ENCODE results near the gene ACTN1.

The ACTN1 gene

GRCh38 chr14:68970736-68971135 is 8.4 kb downstream of the ACTN1 start:
- ChIA-PET CTCF (no interaction called here), POLR2A (no interaction called here)
- TF ChIP-seq SP1 (IDR thresholded peaks at IDR 0.05): no peak
- TF ChIP-seq ELF4 (IDR thresholded peaks at IDR 0.05): no peak
- no peak for TF ChIP-seq HDGF (IDR thresholded peaks at IDR 0.05; ENCODE audit: borderline replicate concordance)
- DNase-seq (ENCODE audit: extremely low spot score): no peak

DNA sequence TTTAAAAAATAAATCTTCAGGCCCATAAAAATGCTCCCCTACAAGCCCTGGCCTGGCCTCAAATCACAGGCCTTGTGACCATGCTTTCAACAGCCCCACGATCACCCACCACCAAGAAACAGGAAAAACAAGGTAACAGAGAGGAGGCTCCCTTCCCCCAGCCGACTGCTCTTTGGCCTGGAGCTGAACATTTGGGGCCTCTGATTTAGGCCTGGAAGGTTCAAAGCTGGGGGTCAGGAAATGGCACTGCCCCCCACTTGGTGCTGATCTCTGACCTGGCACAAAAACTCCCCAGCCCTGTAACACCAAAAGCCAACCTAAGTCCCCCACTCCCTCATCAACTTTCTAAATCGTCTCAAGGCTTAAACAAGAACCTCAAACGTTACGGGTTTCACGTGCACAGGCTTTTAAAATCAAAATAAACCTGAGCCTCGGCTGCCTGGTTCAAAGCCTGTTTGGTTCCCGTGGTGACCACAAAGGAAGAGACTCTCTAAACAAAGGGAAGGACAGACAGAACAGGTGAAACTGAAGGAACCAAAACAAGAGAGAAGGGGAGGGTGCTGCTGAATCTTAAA is 9.0 kb downstream of the ACTN1 start:
- TF ChIP-seq SUZ12 (IDR thresholded peaks at IDR 0.05) (no peak), PKNOX1 (IDR thresholded peaks at IDR 0.05) (no peak), TARDBP (IDR thresholded peaks at IDR 0.05) (no peak), LEF1 (IDR thresholded peaks at IDR 0.05; ENCODE audit: borderline replicate concordance) (no peak), BHLHE40 (IDR thresholded peaks at IDR 0.05; ENCODE audit: borderline replicate concordance) (no peak), FOXM1 (IDR thresholded peaks at IDR 0.05; ENCODE audit: borderline replicate concordance) (no peak)
- ChIA-PET POLR2A (no interaction called here), CTCF (no interaction called here)
- no peak for DNase-seq (ENCODE audit: extremely low spot score)

DNA sequence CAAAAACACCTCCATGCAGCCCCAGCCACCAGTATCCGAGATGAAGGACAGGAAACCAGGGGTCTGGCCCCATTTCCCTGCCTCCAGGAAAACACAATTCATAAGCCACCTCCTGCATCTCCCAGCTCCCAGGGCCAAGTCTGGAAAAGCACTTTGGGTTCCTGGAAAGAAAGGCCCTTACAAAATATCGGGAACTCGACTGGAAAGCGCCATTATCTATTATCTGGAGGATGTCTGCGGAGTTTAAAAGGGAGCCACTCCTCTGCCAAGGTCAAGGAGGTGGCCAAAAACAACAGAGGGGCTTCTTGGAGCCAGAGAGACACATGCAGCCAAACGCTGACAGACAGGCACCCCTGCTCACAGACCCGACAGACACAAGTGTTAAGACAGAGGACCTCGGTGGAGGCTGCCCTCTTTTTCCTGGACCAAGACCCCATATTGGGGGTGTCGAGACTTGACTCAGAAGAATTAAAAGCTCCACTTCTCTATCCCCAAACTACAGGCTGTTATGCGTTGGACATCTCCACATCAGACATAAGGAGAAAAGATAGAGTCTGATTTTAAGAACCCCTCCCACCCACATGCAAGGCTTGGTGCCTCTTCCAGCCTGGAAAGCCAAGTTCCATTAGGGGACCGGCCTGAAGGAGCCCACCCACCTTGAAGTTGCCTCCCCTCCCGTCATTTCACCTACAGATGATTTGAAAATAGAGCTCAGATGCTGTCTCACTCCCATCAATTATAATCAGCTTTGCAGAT is 9.6 kb downstream of the ACTN1 start:
- TF ChIP-seq FOXK2 (IDR thresholded peaks at IDR 0.05): no peak
- no peak for TF ChIP-seq TARDBP (IDR thresholded peaks at IDR 0.05)
- no peak for TF ChIP-seq SP1 (IDR thresholded peaks at IDR 0.05)
- no peak for TF ChIP-seq FOXM1 (IDR thresholded peaks at IDR 0.05; ENCODE audit: borderline replicate concordance)
- no peak for TF ChIP-seq ELF4 (IDR thresholded peaks at IDR 0.05)
- no peak for TF ChIP-seq ZNF384 (IDR thresholded peaks at IDR 0.05)
- TF ChIP-seq ARNT (IDR thresholded peaks at IDR 0.05): no peak
- ChIA-PET POLR2A (no interaction called here), CTCF (no interaction called here)
- DNase-seq (ENCODE audit: extremely low spot score): no peak

- TF ChIP-seq CTBP1 (IDR thresholded peaks at IDR 0.05; ENCODE audit: borderline replicate concordance) (no peak), ARNT (IDR thresholded peaks at IDR 0.05) (no peak), SUZ12 (IDR thresholded peaks at IDR 0.05) (no peak), L3MBTL2 (conservative IDR thresholded peaks at IDR 0.05) (no peak), LEF1 (IDR thresholded peaks at IDR 0.05; ENCODE audit: borderline replicate concordance) (no peak), SP1 (IDR thresholded peaks at IDR 0.05) (no peak), BHLHE40 (IDR thresholded peaks at IDR 0.05; ENCODE audit: borderline replicate concordance) (no peak), PKNOX1 (IDR thresholded peaks at IDR 0.05) (no peak), TARDBP (IDR thresholded peaks at IDR 0.05) (no peak), FOXM1 (IDR thresholded peaks at IDR 0.05; ENCODE audit: borderline replicate concordance) (no peak), NFRKB (IDR thresholded peaks at IDR 0.05) (no peak), ELF4 (IDR thresholded peaks at IDR 0.05) (no peak), HDGF (IDR thresholded peaks at IDR 0.05; ENCODE audit: borderline replicate concordance) (no peak), FOXA1 (IDR thresholded peaks at IDR 0.05) (no peak), FOXK2 (IDR thresholded peaks at IDR 0.05) (no peak), ZNF384 (IDR thresholded peaks at IDR 0.05) (no peak)
- ChIA-PET CTCF (no interaction called here), POLR2A (no interaction called here)
- DNase-seq (ENCODE audit: extremely low spot score): no peak
Observed at GRCh38 chr14:68968721-68969120, 10.4 kb downstream of the ACTN1 start.

GRCh38 chr14:68968051-68968450 is 11.1 kb downstream of the ACTN1 start:
- no peak for DNase-seq (ENCODE audit: extremely low spot score)
- ChIA-PET POLR2A (interaction anchor here (0.5 kb wide), 1 partner anchor 23 kb away, joined by 3 read pairs; no protein-coding TSS in a partner anchor), CTCF (no interaction called here)
- TF ChIP-seq NFRKB (IDR thresholded peaks at IDR 0.05) (no peak), HDGF (IDR thresholded peaks at IDR 0.05; ENCODE audit: borderline replicate concordance) (no peak)

- TF ChIP-seq CTBP1 (IDR thresholded peaks at IDR 0.05; ENCODE audit: borderline replicate concordance) (no peak), TARDBP (IDR thresholded peaks at IDR 0.05) (no peak)
- ChIA-PET POLR2A (interaction anchor here (0.5 kb wide), 1 partner anchor 22 kb away, joined by 3 read pairs; no protein-coding TSS in a partner anchor), CTCF (no interaction called here)
- no peak for DNase-seq (ENCODE audit: extremely low spot score)
Observed at GRCh38 chr14:68967459-68967940, 11.6 kb downstream of the ACTN1 start.

DNA sequence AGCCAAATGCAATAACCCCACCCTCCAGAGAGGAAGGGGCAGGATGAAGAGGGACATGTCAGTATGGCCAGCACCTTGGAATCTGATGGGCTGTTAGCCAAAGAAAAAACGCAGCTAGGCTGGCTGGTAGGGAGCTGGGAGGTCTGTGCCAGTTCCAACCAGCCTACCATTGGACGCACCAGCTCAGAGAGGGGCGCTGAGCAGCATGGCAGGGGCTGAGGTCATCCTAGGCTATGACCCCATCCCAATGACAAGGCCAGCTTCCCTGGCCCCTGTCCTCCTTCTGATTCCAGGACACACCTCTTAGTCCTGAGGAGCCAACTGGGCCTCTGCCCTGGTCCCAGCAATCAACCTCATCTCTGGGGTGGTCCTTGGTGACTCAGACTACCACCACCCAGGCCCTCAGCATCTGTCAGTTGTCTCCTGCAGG is 12.2 kb downstream of the ACTN1 start:
- ChIA-PET POLR2A (no interaction called here), CTCF (no interaction called here)
- no peak for DNase-seq (ENCODE audit: extremely low spot score)
- TF ChIP-seq FOXM1 (IDR thresholded peaks at IDR 0.05; ENCODE audit: borderline replicate concordance) (no peak), L3MBTL2 (conservative IDR thresholded peaks at IDR 0.05) (no peak), NFRKB (IDR thresholded peaks at IDR 0.05) (no peak), FOXA1 (IDR thresholded peaks at IDR 0.05) (no peak), TARDBP (IDR thresholded peaks at IDR 0.05) (no peak), LEF1 (IDR thresholded peaks at IDR 0.05; ENCODE audit: borderline replicate concordance) (no peak), FOXK2 (IDR thresholded peaks at IDR 0.05) (no peak), ZNF384 (IDR thresholded peaks at IDR 0.05) (no peak), PKNOX1 (IDR thresholded peaks at IDR 0.05) (no peak), ELF4 (IDR thresholded peaks at IDR 0.05) (no peak), SUZ12 (IDR thresholded peaks at IDR 0.05) (no peak), BHLHE40 (IDR thresholded peaks at IDR 0.05; ENCODE audit: borderline replicate concordance) (no peak), ARNT (IDR thresholded peaks at IDR 0.05) (no peak), SP1 (IDR thresholded peaks at IDR 0.05) (no peak), CTBP1 (IDR thresholded peaks at IDR 0.05; ENCODE audit: borderline replicate concordance) (no peak), HDGF (IDR thresholded peaks at IDR 0.05; ENCODE audit: borderline replicate concordance) (no peak)
